OCI-LY1 (cell line): ENCODE results near the gene NCAPH2.

Experiments
- H2AFZ ChIP-seq: fragments of 200-600 bp; sonication (generic), shearing (Covaris generic); 2 replicates; pipeline ENCODE4 v1.6.0; 2014; ENCODE audit warnings: antibody characterized with exemption, mild to moderate bottlenecking, low read length
- H3F3A ChIP-seq: fragments of 200-600 bp; sonication (generic), shearing (Covaris generic); 2 replicates; pipeline ENCODE4 v1.6.0; 2014; ENCODE audit warnings: mild to moderate bottlenecking, antibody characterized with exemption, low read length, moderate library complexity; ENCODE audit not compliant: insufficient read depth
- H3K27ac ChIP-seq: fragments of 200-600 bp; sonication (generic); 2 replicates; pipeline ENCODE4 v1.5.1; 2014; ENCODE audit warnings: low read length, mixed run types, mild to moderate bottlenecking, low read depth; ENCODE audit not compliant: poor library complexity, severe bottlenecking
- H3K27me3 ChIP-seq: fragments of 200-600 bp; sonication (generic); 2 replicates; pipeline ENCODE4 v1.6.0; 2014; ENCODE audit warnings: antibody characterized with exemption, mild to moderate bottlenecking, low read length, moderate library complexity; ENCODE audit not compliant: insufficient read depth
- H3K36me3 ChIP-seq: fragments of 200-600 bp; sonication (generic); 2 replicates; pipeline ENCODE4 v1.6.1; 2014; ENCODE audit warnings: mild to moderate bottlenecking, antibody characterized with exemption, low read length, moderate library complexity, mixed read lengths; ENCODE audit not compliant: insufficient read depth
- H3K4me1 ChIP-seq: fragments of 200-600 bp; sonication (generic); 2 replicates; pipeline ENCODE4 v1.5.1; 2014; ENCODE audit warnings: mild to moderate bottlenecking, low read length, moderate library complexity; ENCODE audit not compliant: insufficient read depth, severe bottlenecking
- H3K4me2 ChIP-seq: fragments of 200-600 bp; sonication (generic), shearing (Covaris generic); 2 replicates; pipeline ENCODE4 v1.6.1; 2014; ENCODE audit warnings: low read length
- H3K4me3 ChIP-seq: fragments of 200-600 bp; sonication (generic); 2 replicates; pipeline ENCODE4 v1.5.1; 2014; ENCODE audit warnings: low read length, low read depth, mild to moderate bottlenecking, mixed read lengths; ENCODE audit not compliant: poor library complexity, severe bottlenecking
- H3K79me2 ChIP-seq: fragments of 200-600 bp; shearing (Covaris generic); 2 replicates; pipeline ENCODE4 v1.6.1; 2016; ENCODE audit warnings: mixed run types, low read length, mixed read lengths; ENCODE audit not compliant: insufficient read depth
- H3K9ac ChIP-seq: fragments of 200-600 bp; sonication (generic), shearing (Covaris generic); 2 replicates; pipeline ENCODE4 v1.6.1; 2014; ENCODE audit warnings: mild to moderate bottlenecking, low read length, mixed read lengths
- H3K9me2 ChIP-seq: fragments of 200-600 bp; sonication (generic), shearing (Covaris generic); 2 replicates; pipeline ENCODE4 v1.6.1; 2014; ENCODE audit warnings: low read depth, mild to moderate bottlenecking, low read length, mixed read lengths
- H3K9me3 ChIP-seq: fragments of 200-600 bp; shearing (Covaris generic); 2 replicates; pipeline ENCODE4 v1.6.1; 2014; ENCODE audit warnings: low read length, mixed read lengths
- H4K20me1 ChIP-seq: fragments of 200-600 bp; sonication (generic), shearing (Covaris generic); 2 replicates; pipeline ENCODE4 v1.6.0; 2016; ENCODE audit warnings: mild to moderate bottlenecking, low read length; ENCODE audit not compliant: insufficient read depth
- CTCF ChIP-seq: fragments of 200-600 bp; sonication (generic), shearing (Covaris generic); IDR thresholded peaks from 2 replicates; pipeline ENCODE4 v1.5.1; 2017; ENCODE audit warnings: mild to moderate bottlenecking, antibody characterized with exemption, low read length, moderate library complexity, mixed read lengths
- EZH2 ChIP-seq: fragments of 200-600 bp; sonication (generic), shearing (Covaris generic); IDR thresholded peaks from 2 replicates; pipeline ENCODE4 v1.8.0; 2017; ENCODE audit warnings: borderline replicate concordance, mixed run types, mild to moderate bottlenecking, antibody characterized with exemption, low read length, moderate library complexity, mixed read lengths

NCAPH2 gene

GRCh38 chr22:50508897-50509296 lies 873 bp downstream of the NCAPH2 start:
- TF ChIP-seq CTCF (no peak), EZH2 (no peak)
- no peak overlapping the region for H2AFZ ChIP-seq
- peak overlapping the region; percentile 85 for H3K9ac ChIP-seq
- H3K27me3 ChIP-seq, result no peaks in the 10 kb centered on the region
- peaks cover 45% of the 10 kb centered on the region for H3K79me2 ChIP-seq
- H3K27ac ChIP-seq, result peak overlapping the region; percentile 90
- H3K4me3 ChIP-seq, result peak overlapping the region; percentile 92
- H3K9me3 ChIP-seq, result no peaks in the 10 kb centered on the region
- peaks cover 35% of the 10 kb centered on the region for H3K36me3 ChIP-seq
- H3F3A ChIP-seq, result no peaks in the 10 kb centered on the region
- H4K20me1 ChIP-seq, result no peaks in the 10 kb centered on the region
- no peaks in the 10 kb centered on the region for H3K9me2 ChIP-seq
- H3K4me2 ChIP-seq, result peak overlapping the region; percentile 94
- peaks cover 26% of the 10 kb centered on the region for H3K4me1 ChIP-seq

- Histone ChIP-seq H3K36me3 (peaks cover 56% of the 10 kb centered on the region), H3F3A (no peaks in the 10 kb centered on the region), H3K27ac (no peak overlapping the region), H3K4me3 (no peak overlapping the region), H3K9ac (no peak overlapping the region), H3K79me2 (peaks cover 57% of the 10 kb centered on the region), H3K27me3 (no peaks in the 10 kb centered on the region), H3K9me3 (no peaks in the 10 kb centered on the region), H4K20me1 (no peaks in the 10 kb centered on the region), H3K9me2 (no peaks in the 10 kb centered on the region), H3K4me1 (peaks cover 14% of the 10 kb centered on the region), H2AFZ (no peak overlapping the region), H3K4me2 (no peak overlapping the region)
- TF ChIP-seq EZH2 (no peak), CTCF (no peak)
Measured at GRCh38 chr22:50513175-50513574, 5.2 kb downstream of the NCAPH2 start.

GRCh38 chr22:50516068-50516467 lies 8.0 kb downstream of the NCAPH2 start:
- Histone ChIP-seq H3K9ac (no peak overlapping the region), H3K4me2 (no peak overlapping the region)

More at GRCh38 chr22:50516068-50516467, 8.0 kb downstream of the NCAPH2 start:
- peaks cover 75% of the 10 kb centered on the region for H3K36me3 ChIP-seq
- H3K4me1 ChIP-seq, result no peaks in the 10 kb centered on the region
- peaks cover 33% of the 10 kb centered on the region for H3K79me2 ChIP-seq
- no peaks in the 10 kb centered on the region for H3K9me3 ChIP-seq
- TF ChIP-seq CTCF (no peak), EZH2 (no peak)
- no peaks in the 10 kb centered on the region for H3K27me3 ChIP-seq
- no peaks in the 10 kb centered on the region for H3K9me2 ChIP-seq
- no peak overlapping the region for H3K4me3 ChIP-seq
- H3K27ac ChIP-seq, result no peak overlapping the region
- H3F3A ChIP-seq, result no peaks in the 10 kb centered on the region
- no peaks in the 10 kb centered on the region for H4K20me1 ChIP-seq
- no peak overlapping the region for H2AFZ ChIP-seq
